Activated CD4-positive, alpha-beta T cell treated with anti-CD3 and anti-CD28 coated beads, Interleukin-2, amount 10 ng/mL, durations not matched to agents 24 days and 14 days (primary cell): ENCODE results near the gene AP1AR. TPM values are rescaled to one million over a fixed set of nuclear protein-coding genes. Genes with fewer than 3 reads are reported as not detected.
"Not testable (repeated sequence)": the region's sequence is repeated elsewhere in the genome, so short reads cannot be mapped to it uniquely, and the experiment has no call there.

Experiments used
- DNase-seq: peaks from one replicate; pipeline ENCODE4 v3.0.0; 2022
- H3K27ac Mint-ChIP-seq: one replicate; pipeline ENCODE4 v1.8.0; 2022; ENCODE audit warnings: mild to moderate bottlenecking, mixed read lengths
- H3K27me3 Mint-ChIP-seq: one replicate; pipeline ENCODE4 v1.8.0; 2022; ENCODE audit warnings: mixed read lengths
- H3K36me3 Mint-ChIP-seq: one replicate; pipeline ENCODE4 v1.8.0; 2022; ENCODE audit warnings: low read depth, mild to moderate bottlenecking, mixed read lengths
- H3K4me1 Mint-ChIP-seq: one replicate; pipeline ENCODE4 v1.8.0; 2021; ENCODE audit warnings: mixed read lengths
- H3K4me3 Mint-ChIP-seq: one replicate; pipeline ENCODE4 v1.8.0; 2022; ENCODE audit warnings: mild to moderate bottlenecking, moderate library complexity, mixed read lengths
- H3K9me3 Mint-ChIP-seq: one replicate; pipeline ENCODE4 v1.8.0; 2021; ENCODE audit warnings: mixed read lengths
- intact Hi-C: fragments of 100-400 bp; cut with micrococcal nuclease; formaldehyde crosslinking; loops from one replicate; pipeline ENCODE4 v1.15.1; 2023
- total RNA-seq: library from RNA; stranded (reverse); gene quantifications from 2 replicates; pipeline ENCODE4 v1.2.3, GENCODE V29; 2022

Gene AP1AR
- total RNA-seq, 1 donor from 2014 or later = 27.0 TPM

GRCh38 chr4:112279025-112279881 lies 47.7 kb downstream of the AP1AR start:
- intact Hi-C loops = no loop called here
- Mint-ChIP-seq H3K4me1 (peaks cover 60% of the 10 kb centered on the region), H3K27me3 (no peaks in the 10 kb centered on the region), H3K27ac (peak overlapping the region; percentile 19), H3K36me3 (peaks cover 61% of the 10 kb centered on the region), H3K4me3 (peak overlapping the region; percentile 39), H3K9me3 (no peaks in the 10 kb centered on the region)
- DNase-seq = no peak

- Mint-ChIP-seq H3K4me3 (no peak overlapping the region), H3K27ac (no peak overlapping the region), H3K27me3 (no peaks in the 10 kb centered on the region), H3K4me1 (peaks cover 63% of the 10 kb centered on the region), H3K9me3 (no peaks in the 10 kb centered on the region), H3K36me3 (peaks cover 61% of the 10 kb centered on the region)
- DNase-seq = no peak
- intact Hi-C loops = no loop called here
Observed at GRCh38 chr4:112279882-112280315, 48.3 kb downstream of the AP1AR start.

DNA sequence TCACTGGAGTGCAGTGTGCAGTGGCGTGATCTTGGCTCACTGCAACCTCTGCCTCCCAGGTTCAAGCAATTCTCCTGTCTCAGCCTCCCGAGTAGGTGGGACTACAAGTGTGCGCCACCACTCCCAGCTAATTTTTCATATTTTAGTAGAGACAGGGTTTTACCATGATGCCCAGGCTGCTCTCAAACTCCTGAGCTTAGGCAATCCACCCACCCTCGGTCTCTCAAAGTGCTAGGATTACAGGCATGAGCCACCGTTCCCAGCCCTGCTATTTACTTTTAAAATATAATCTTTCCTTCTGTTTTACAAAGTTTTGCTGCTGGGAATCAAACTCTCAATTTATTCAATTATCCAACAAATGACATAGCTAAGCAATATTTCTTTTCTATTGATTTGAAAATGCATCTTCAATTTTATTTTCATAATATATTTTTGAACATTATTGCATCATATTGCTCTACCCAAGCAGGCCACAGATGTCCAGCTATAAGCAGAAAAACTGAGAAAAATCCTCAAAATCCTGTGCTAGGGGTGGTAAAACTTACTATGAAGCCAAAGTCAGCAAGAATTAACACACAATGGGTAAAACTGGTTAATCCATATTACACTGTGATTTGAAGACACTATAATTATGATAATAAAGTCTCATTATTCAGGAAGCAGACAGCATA lies 48.9 kb downstream of the AP1AR start:
- no peak overlapping the region for H3K4me3 Mint-ChIP-seq
- intact Hi-C loops = no loop called here
- no peak overlapping the region for H3K27ac Mint-ChIP-seq
- peaks cover 61% of the 10 kb centered on the region for H3K4me1 Mint-ChIP-seq
- no peaks in the 10 kb centered on the region for H3K9me3 Mint-ChIP-seq
- H3K27me3 Mint-ChIP-seq = no peaks in the 10 kb centered on the region
- DNase-seq = no peak
- peaks cover 59% of the 10 kb centered on the region for H3K36me3 Mint-ChIP-seq

DNA sequence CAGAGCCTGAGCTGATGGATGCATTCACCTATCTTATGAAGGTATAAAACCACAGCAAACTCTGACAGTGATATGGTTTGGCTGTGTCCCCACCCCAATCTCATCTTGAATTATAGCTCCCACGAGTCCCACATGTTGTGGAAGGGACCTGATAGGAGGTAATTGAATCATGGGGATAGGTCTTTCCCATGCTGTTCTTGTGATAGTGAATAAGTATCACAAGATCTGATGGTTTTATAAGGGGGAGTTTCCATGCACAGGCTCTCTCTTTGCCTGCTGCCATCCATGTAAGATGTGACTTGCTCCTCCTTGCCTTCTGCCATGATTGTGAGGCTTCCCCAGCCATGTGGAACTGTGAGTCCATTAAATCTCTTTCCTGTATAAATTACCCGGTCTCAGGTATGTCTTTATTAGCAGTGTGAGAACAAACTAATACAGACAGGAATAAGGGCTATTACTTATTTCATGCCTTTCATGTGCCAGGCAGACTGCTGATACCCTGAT lies 50.4 kb downstream of the AP1AR start:
- peaks cover 68% of the 10 kb centered on the region for H3K4me1 Mint-ChIP-seq
- peak overlapping the region; percentile 36 for H3K4me3 Mint-ChIP-seq
- H3K27ac Mint-ChIP-seq, DNase-seq, H3K9me3 Mint-ChIP-seq, H3K27me3 Mint-ChIP-seq, intact Hi-C loops: not testable (repeated sequence)
- peaks cover 50% of the 10 kb centered on the region for H3K36me3 Mint-ChIP-seq

DNA sequence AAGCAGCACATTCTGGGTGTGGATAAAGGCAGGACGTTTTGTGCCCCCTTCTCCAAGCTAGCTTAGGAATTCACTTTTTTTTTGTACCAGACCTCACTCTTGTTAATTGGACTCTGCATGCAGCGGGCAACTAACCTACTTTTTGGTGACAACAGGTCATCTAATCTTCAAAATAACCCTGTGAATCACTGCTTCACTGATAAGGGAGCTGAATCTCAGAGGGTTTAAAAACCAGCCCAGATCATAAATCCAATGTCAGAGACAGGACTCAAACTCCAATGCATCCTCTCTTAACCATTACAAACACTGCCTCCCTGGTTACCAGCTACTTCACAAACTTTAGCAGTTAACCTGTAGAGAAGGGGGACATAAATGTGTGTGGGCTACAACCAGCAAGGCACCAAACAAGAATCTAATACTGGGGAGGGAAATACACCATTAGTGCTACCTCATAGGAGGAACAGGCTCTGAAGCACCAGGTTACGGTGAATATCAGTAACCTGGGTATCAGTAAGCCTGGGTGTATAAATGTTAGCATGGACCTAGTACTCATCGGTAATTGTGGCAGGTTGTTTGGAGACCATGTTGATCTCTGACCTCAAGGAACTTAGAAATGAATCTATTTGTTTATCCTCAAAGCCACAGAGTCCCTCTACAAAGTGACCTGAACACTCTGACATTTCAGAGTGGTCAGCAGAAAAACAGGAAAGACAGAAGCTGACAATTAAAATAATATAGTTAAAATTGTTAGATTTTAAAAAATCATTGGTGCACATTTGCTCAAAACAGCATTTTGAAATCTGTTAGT lies 51.5 kb downstream of the AP1AR start:
- Mint-ChIP-seq H3K4me3 (peak overlapping the region; percentile 95), H3K36me3 (peaks cover 40% of the 10 kb centered on the region), H3K9me3 (no peaks in the 10 kb centered on the region), H3K4me1 (peaks cover 71% of the 10 kb centered on the region), H3K27ac (peak overlapping the region; percentile 0), H3K27me3 (no peaks in the 10 kb centered on the region)
- DNase-seq = peak; percentile 58
- intact Hi-C loops = no loop called here

GRCh38 chr4:112284166-112284565 lies 52.6 kb downstream of the AP1AR start:
- Mint-ChIP-seq H3K27ac (peak overlapping the region; percentile 94), H3K4me3 (peak overlapping the region; percentile 95)

GRCh38 chr4:112284662-112285411 lies 53.2 kb downstream of the AP1AR start:
- Mint-ChIP-seq H3K4me1 (peaks cover 77% of the 10 kb centered on the region), H3K27ac (peak overlapping the region; percentile 94), H3K36me3 (peaks cover 30% of the 10 kb centered on the region), H3K4me3 (peak overlapping the region; percentile 95), H3K27me3 (no peaks in the 10 kb centered on the region), H3K9me3 (no peaks in the 10 kb centered on the region)
- peak; percentile 74 for DNase-seq
- intact Hi-C loops = loop anchor here (1.0 to 5.0 kb wide), 4 partner anchors 14 to 1262 kb away; partner anchors contain the start of gene AP1AR

More at GRCh38 chr4:112284166-112284565, 52.6 kb downstream of the AP1AR start:
- H3K9me3 Mint-ChIP-seq = no peaks in the 10 kb centered on the region
- DNase-seq = peak; percentile 67
- intact Hi-C loops = loop anchor here (1.0 kb wide), 1 partner anchor 13 kb away; no protein-coding TSS in a partner anchor
- H3K27me3 Mint-ChIP-seq = no peaks in the 10 kb centered on the region
- peaks cover 33% of the 10 kb centered on the region for H3K36me3 Mint-ChIP-seq
- H3K4me1 Mint-ChIP-seq = peaks cover 75% of the 10 kb centered on the region

- DNase-seq = peak; percentile 71
- Mint-ChIP-seq H3K27me3 (no peaks in the 10 kb centered on the region), H3K9me3 (no peaks in the 10 kb centered on the region), H3K27ac (peak overlapping the region; percentile 94), H3K36me3 (peaks cover 14% of the 10 kb centered on the region), H3K4me3 (peak overlapping the region; percentile 95), H3K4me1 (peaks cover 64% of the 10 kb centered on the region)
- intact Hi-C loops = loop anchor here (5.0 kb wide), 1 partner anchor 1260 kb away; no protein-coding TSS in a partner anchor
Observed at GRCh38 chr4:112287258-112287989, 55.8 kb downstream of the AP1AR start.

- intact Hi-C loops = loop anchor here (1.0 to 5.0 kb wide), 4 partner anchors 9 to 1259 kb away; partner anchors contain the start of gene ALPK1
- Mint-ChIP-seq H3K9me3 (no peaks in the 10 kb centered on the region), H3K36me3 (peaks cover 8% of the 10 kb centered on the region), H3K27me3 (no peaks in the 10 kb centered on the region), H3K4me3 (peak overlapping the region; percentile 71), H3K27ac (peak overlapping the region; percentile 86), H3K4me1 (peaks cover 56% of the 10 kb centered on the region)
- DNase-seq = peak; percentile 79
Observed at GRCh38 chr4:112288455-112288854, 56.9 kb downstream of the AP1AR start.

- Mint-ChIP-seq H3K36me3 (peaks cover 8% of the 10 kb centered on the region), H3K4me1 (peaks cover 50% of the 10 kb centered on the region), H3K27ac (peak overlapping the region; percentile 86), H3K4me3 (peak overlapping the region; percentile 60), H3K9me3 (no peaks in the 10 kb centered on the region), H3K27me3 (no peaks in the 10 kb centered on the region)
- peak; percentile 53 for DNase-seq
- intact Hi-C loops = loop anchor here (2.0 to 5.0 kb wide), 2 partner anchors 171 to 1258 kb away; no protein-coding TSS in a partner anchor
Observed at GRCh38 chr4:112289407-112290253, 58.0 kb downstream of the AP1AR start.

GRCh38 chr4:112290341-112290740 lies 58.8 kb downstream of the AP1AR start:
- Mint-ChIP-seq H3K4me3 (peak overlapping the region; percentile 14), H3K4me1 (peaks cover 48% of the 10 kb centered on the region), H3K27ac (peak overlapping the region; percentile 80), H3K9me3 (no peaks in the 10 kb centered on the region), H3K36me3 (peaks cover 5% of the 10 kb centered on the region), H3K27me3 (no peaks in the 10 kb centered on the region)
- intact Hi-C loops = loop anchor here (2.0 kb wide), 1 partner anchor 172 kb away; no protein-coding TSS in a partner anchor
- DNase-seq = peak; percentile 63
